A673 (cell line): ENCODE results near the gene SORCS3. TPM values are rescaled to one million over a fixed set of nuclear protein-coding genes. Genes with fewer than 3 reads are reported as not detected.

ENCODE experiments used
- BruUV-seq: library from RNA; stranded (reverse); fragments of 400-500 nt; replicated peaks from 2 replicates; lab custom pipeline; 2021; lab: Mats Ljungman, UMichigan
- CTCF ChIA-PET: fragments of 300-600 bp; sonication (Branson Sonifier 250); formaldehyde crosslinking; loops from one replicate; lab custom pipeline; 2022; ENCODE audit warnings: antibody characterized with exemption; lab: Charles Lee
- POLR2A ChIA-PET: fragments of 300-600 bp; sonication (Branson Sonifier 250); formaldehyde crosslinking; loops from one replicate; lab custom pipeline; 2022; ENCODE audit warnings: antibody characterized with exemption; ENCODE audit not compliant: low non-redundant PET; lab: Charles Lee
- DNase-seq: peaks from one replicate; pipeline ENCODE4 v3.0.0-alpha.2; 2015; ENCODE audit warnings: low spot score
- H3K27ac ChIP-seq: fragments of 200-600 bp; sonication (generic); 2 replicates; pipeline ENCODE4 v1.5.1; 2016; ENCODE audit warnings: mixed run types, low read depth, mild to moderate bottlenecking, mixed read lengths, antibody characterized with exemption, low read length; ENCODE audit not compliant: poor library complexity, severe bottlenecking
- H3K27me3 ChIP-seq: fragments of 200-600 bp; sonication (generic); replicated peaks from 2 replicates; pipeline ENCODE4 v1.6.1; 2017; ENCODE audit warnings: mixed run types, low read depth, mild to moderate bottlenecking, mixed read lengths, antibody characterized with exemption, low read length; ENCODE audit not compliant: insufficient read depth, poor library complexity
- H3K36me3 ChIP-seq: fragments of 200-600 bp; sonication (generic); 2 replicates; pipeline ENCODE4 v1.6.1; 2016; ENCODE audit warnings: mixed run types, mild to moderate bottlenecking, mixed read lengths, antibody characterized with exemption, low read length; ENCODE audit not compliant: insufficient read depth, poor library complexity, severe bottlenecking
- H3K4me1 ChIP-seq: fragments of 200-600 bp; sonication (generic); 2 replicates; pipeline ENCODE4 v1.6.1; 2017; ENCODE audit warnings: mixed run types, mild to moderate bottlenecking, mixed read lengths, antibody characterized with exemption, low read length; ENCODE audit not compliant: insufficient read depth, poor library complexity, severe bottlenecking
- H3K4me3 ChIP-seq: fragments of 200-600 bp; sonication (generic); 2 replicates; pipeline ENCODE4 v1.5.1; 2016; ENCODE audit warnings: low read depth, mixed run types, mild to moderate bottlenecking, mixed read lengths, low read length; ENCODE audit not compliant: poor library complexity, severe bottlenecking
- H3K9me3 ChIP-seq: fragments of 200-600 bp; sonication (generic); 2 replicates; pipeline ENCODE4 v1.6.1; 2016; ENCODE audit warnings: mixed run types, low read depth, mild to moderate bottlenecking, mixed read lengths, antibody characterized with exemption, low read length; ENCODE audit not compliant: poor library complexity, severe bottlenecking
- CTCF ChIP-seq: fragments of 300-800, 200-600 bp; sonication (generic); conservative IDR thresholded peaks from 2 replicates; pipeline ENCODE4 v1.5.1; 2017; ENCODE audit warnings: low read depth, mild to moderate bottlenecking, antibody characterized with exemption, low read length, moderate library complexity, mixed read lengths
- EZH2 ChIP-seq: fragments of 200-600 bp; sonication (generic); IDR thresholded peaks from 2 replicates; pipeline ENCODE4 v1.6.1; 2017; ENCODE audit warnings: borderline replicate concordance, low read depth, mild to moderate bottlenecking, mixed read lengths, antibody characterized with exemption, low read length; ENCODE audit not compliant: poor library complexity, severe bottlenecking
- intact Hi-C: fragments of 100-400 bp; cut with micrococcal nuclease; formaldehyde crosslinking; loops from one replicate; pipeline ENCODE4 v1.10.0; 2022; ENCODE audit not compliant: unreplicated experiment
- total RNA-seq: library from RNA; stranded (reverse); gene quantifications from 2 replicates; pipeline ENCODE4 v1.2.3, GENCODE V29; 2021

SORCS3 gene
- total RNA-seq, 1 experiment from 2014 or later: not detected

GRCh38 chr10:104665174-104665573 lies 24.1 kb downstream of the SORCS3 start:
- Histone ChIP-seq H3K27me3 (peaks cover 75% of the 10 kb centered on the region), H3K27ac (no peak overlapping the region), H3K36me3 (no peaks in the 10 kb centered on the region), H3K4me3 (no peak overlapping the region), H3K4me1 (no peaks in the 10 kb centered on the region), H3K9me3 (no peaks in the 10 kb centered on the region)
- CTCF ChIA-PET: no interaction called here
- intact Hi-C loops: no loop called here
- no peak for TF ChIP-seq EZH2
- no peak for DNase-seq
- BruUV-seq: no TSS peak
- POLR2A ChIA-PET: no interaction called here

GRCh38 chr10:104666106-104666505 lies 25.0 kb downstream of the SORCS3 start:
- H3K4me3 ChIP-seq: no peak overlapping the region
- intact Hi-C loops: no loop called here
- no peaks in the 10 kb centered on the region for H3K4me1 ChIP-seq
- no TSS peak for BruUV-seq
- ChIA-PET CTCF (no interaction called here), POLR2A (no interaction called here)
- peaks cover 66% of the 10 kb centered on the region for H3K27me3 ChIP-seq
- no peaks in the 10 kb centered on the region for H3K36me3 ChIP-seq
- no peak for DNase-seq
- no peak overlapping the region for H3K27ac ChIP-seq
- no peaks in the 10 kb centered on the region for H3K9me3 ChIP-seq
- TF ChIP-seq EZH2: no peak

GRCh38 chr10:104676874-104677273 lies 35.8 kb downstream of the SORCS3 start:
- H3K36me3 ChIP-seq: no peaks in the 10 kb centered on the region
- POLR2A ChIA-PET: no interaction called here
- BruUV-seq: no TSS peak
- intact Hi-C loops: no loop called here
- CTCF ChIA-PET: no interaction called here
- TF ChIP-seq CTCF (no peak), EZH2 (no peak)
- no peak overlapping the region for H3K4me3 ChIP-seq
- no peaks in the 10 kb centered on the region for H3K9me3 ChIP-seq
- no peak for DNase-seq
- peaks cover 60% of the 10 kb centered on the region for H3K27me3 ChIP-seq
- no peaks in the 10 kb centered on the region for H3K4me1 ChIP-seq
- no peak overlapping the region for H3K27ac ChIP-seq

GRCh38 chr10:104678658-104679057 lies 37.6 kb downstream of the SORCS3 start:
- ChIA-PET POLR2A (no interaction called here), CTCF (no interaction called here)
- Histone ChIP-seq H3K4me3 (no peak overlapping the region), H3K9me3 (no peaks in the 10 kb centered on the region), H3K4me1 (no peaks in the 10 kb centered on the region), H3K27ac (no peak overlapping the region), H3K27me3 (peaks cover 68% of the 10 kb centered on the region), H3K36me3 (no peaks in the 10 kb centered on the region)
- DNase-seq: no peak
- no TSS peak for BruUV-seq
- intact Hi-C loops: no loop called here
- TF ChIP-seq EZH2 (no peak), CTCF (no peak)
